Esophagus squamous epithelium (tissue), 5 donors: Measurements from ENCODE around the gene RAPGEF1. TPM values are rescaled to one million over a fixed set of nuclear protein-coding genes. Genes with fewer than 3 reads are reported as not detected.
A peak's percentile ranks its signal among the peaks of the same experiment; 100 is the strongest.

Experiments used
- DNase-seq: peaks from one replicate; lab custom pipeline; 2025; lab: John Stamatoyannopoulos, UW
- H3K27ac ChIP-seq, 4 donors: fragments of 200-600 bp; sonication (generic); one replicate each; pipeline ENCODE4 v1.5.1; 2016 to 2019; ENCODE audit warnings: mild to moderate bottlenecking in 1 of 4
- H3K27me3 ChIP-seq, 4 donors: fragments of 200-600 bp; sonication (generic); 1 replicate in 3 of 4; 2 replicates in 1 of 4; pipeline versions ENCODE4 v1.5.1 to v1.6.0; 2017 to 2021; ENCODE audit warnings: antibody characterized with exemption in 1 of 4
- H3K36me3 ChIP-seq, 3 donors: fragments of 200-600 bp; sonication (generic); one replicate each; pipeline ENCODE4 v1.5.1; 2016 to 2019
- H3K4me1 ChIP-seq, 3 donors: fragments of 200-600 bp; sonication (generic); one replicate each; pipeline ENCODE4 v1.5.1; 2017 to 2019
- H3K4me3 ChIP-seq, 4 donors: fragments of 200-600 bp; sonication (generic); 1 replicate in 3 of 4; 2 replicates in 1 of 4; pipeline ENCODE4 v1.5.1; 2016 to 2019; ENCODE audit warnings: mild to moderate bottlenecking in 2 of 4, moderate library complexity in 1 of 4
- H3K9me3 ChIP-seq, 3 donors: fragments of 200-600 bp; sonication (generic); one replicate each; pipeline ENCODE4 v1.5.1; 2016 to 2019
- POLR2A ChIP-seq, 4 donors: fragments of 450-650 bp; IDR thresholded peaks; one replicate each; pipeline ENCODE4 v1.6.1; 2017; ENCODE audit warnings: antibody characterized with exemption in 4 of 4, mild to moderate bottlenecking in 4 of 4, moderate library complexity in 3 of 4
- WGBS, 2 donors: methylation state at CpG; one replicate each; pipeline ENCODE4 v1.1.5; 2018; 5-methylcytosine and 5-hydroxymethylcytosine counted together
- intact Hi-C: fragments of 100-400 bp; cut with DNase I; formaldehyde crosslinking; loops from one replicate; pipeline ENCODE4 v1.15.0; 2022
- total RNA-seq, 4 donors: library from RNA; depleted of rRNA; stranded (reverse); fragments of >200 nt; gene quantifications; one replicate each; pipeline ENCODE4 v1.1.0, GENCODE V29; 2016
- TF ChIP-seq, protein P1 (sequence below), 6 experiments: fragments of 450-650 bp in 4 of 6; fragments of 200-600 bp in 2 of 6; sonication (generic) in 2 of 6; IDR thresholded peaks; one replicate each; pipeline ENCODE4 v1.5.1; 2016 to 2019; ENCODE audit warnings: antibody characterized with exemption in 6 of 6, mild to moderate bottlenecking in 4 of 6, moderate library complexity in 4 of 6
- donor health status: DM: yes; HTN: yes; CAD: no.

The RAPGEF1 gene
- total RNA-seq, 4 donors from 2014 or later = 12.2 to 40.4 (median 19.0) TPM

DNA sequence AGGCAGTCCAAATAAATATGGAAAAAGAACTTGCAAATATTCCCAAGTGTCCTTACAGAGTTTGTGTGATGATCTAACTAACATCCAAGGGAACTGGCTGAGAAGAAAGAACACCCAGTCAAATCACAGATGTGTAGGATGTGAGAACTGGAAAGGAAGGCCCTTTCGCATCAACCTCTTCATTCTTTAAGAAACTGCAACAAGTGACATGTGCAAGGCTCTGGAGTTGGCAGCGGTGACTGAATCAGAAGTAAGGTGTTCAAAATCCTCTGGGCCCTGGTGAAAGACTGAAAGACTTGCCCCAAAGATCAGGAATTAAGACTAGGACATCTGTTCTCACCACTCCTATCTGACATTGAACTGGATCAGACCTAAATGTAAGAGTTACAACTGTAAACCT is 88.7 kb downstream of the RAPGEF1 start:
- DNase-seq = no peak
- peaks cover 0 to 45% (median 12%) of the 10 kb centered on the region in 3 donors for H3K4me1 ChIP-seq
- H3K9me3 ChIP-seq = no peaks in the 10 kb centered on the region
- H3K27me3 ChIP-seq = no peaks in the 10 kb centered on the region
- intact Hi-C loops = no loop called here
- peak overlapping the region in 2 of 4 donors; percentile 55 to 80 for H3K27ac ChIP-seq
- H3K36me3 ChIP-seq = peaks cover 0 to 37% (median 0%) of the 10 kb centered on the region in 3 donors
- TF ChIP-seq, protein P1, sequence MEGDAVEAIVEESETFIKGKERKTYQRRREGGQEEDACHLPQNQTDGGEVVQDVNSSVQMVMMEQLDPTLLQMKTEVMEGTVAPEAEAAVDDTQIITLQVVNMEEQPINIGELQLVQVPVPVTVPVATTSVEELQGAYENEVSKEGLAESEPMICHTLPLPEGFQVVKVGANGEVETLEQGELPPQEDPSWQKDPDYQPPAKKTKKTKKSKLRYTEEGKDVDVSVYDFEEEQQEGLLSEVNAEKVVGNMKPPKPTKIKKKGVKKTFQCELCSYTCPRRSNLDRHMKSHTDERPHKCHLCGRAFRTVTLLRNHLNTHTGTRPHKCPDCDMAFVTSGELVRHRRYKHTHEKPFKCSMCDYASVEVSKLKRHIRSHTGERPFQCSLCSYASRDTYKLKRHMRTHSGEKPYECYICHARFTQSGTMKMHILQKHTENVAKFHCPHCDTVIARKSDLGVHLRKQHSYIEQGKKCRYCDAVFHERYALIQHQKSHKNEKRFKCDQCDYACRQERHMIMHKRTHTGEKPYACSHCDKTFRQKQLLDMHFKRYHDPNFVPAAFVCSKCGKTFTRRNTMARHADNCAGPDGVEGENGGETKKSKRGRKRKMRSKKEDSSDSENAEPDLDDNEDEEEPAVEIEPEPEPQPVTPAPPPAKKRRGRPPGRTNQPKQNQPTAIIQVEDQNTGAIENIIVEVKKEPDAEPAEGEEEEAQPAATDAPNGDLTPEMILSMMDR (IDR thresholded peaks at IDR 0.05) = no peak
- no peak for TF ChIP-seq POLR2A (IDR thresholded peaks at IDR 0.05)
- H3K4me3 ChIP-seq = no peak overlapping the region
- WGBS, 2 donors = 76 to 97% methylated on average over 2 of the region's 2 CpGs

DNA sequence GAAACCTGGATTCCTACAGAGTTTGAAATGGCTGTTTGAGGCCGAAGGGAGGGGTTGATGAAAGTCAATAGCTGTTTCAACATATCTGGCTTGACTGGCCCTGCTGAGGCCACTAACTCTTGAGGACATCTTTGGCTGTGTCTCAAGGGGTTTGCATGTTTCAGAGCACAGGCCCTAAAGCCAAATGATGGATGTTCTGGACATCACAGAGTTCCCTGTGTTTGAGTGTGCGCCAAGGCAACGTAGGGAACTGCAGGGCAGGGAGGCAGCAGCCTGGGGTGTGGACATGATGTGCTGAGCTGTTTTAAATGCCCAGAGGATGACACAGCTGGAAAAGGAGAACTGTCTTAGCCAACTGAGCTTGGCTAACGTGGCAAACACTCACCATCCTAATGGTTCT is 89.6 kb downstream of the RAPGEF1 start:
- intact Hi-C loops = no loop called here
- DNase-seq = no peak
- H3K27me3 ChIP-seq = no peaks in the 10 kb centered on the region
- H3K4me1 ChIP-seq = peaks cover 0 to 40% (median 4%) of the 10 kb centered on the region in 3 donors
- no peak overlapping the region for H3K4me3 ChIP-seq
- WGBS, 2 donors = 61 to 74% methylated on average over 4 of the region's 4 CpGs
- peak overlapping the region in 2 of 4 donors; percentile 55 to 80 for H3K27ac ChIP-seq
- TF ChIP-seq, protein P1 (IDR thresholded peaks at IDR 0.05) = no peak
- no peak for TF ChIP-seq POLR2A (IDR thresholded peaks at IDR 0.05)
- peaks cover 0 to 39% (median 0%) of the 10 kb centered on the region in 3 donors for H3K36me3 ChIP-seq
- no peaks in the 10 kb centered on the region for H3K9me3 ChIP-seq

DNA sequence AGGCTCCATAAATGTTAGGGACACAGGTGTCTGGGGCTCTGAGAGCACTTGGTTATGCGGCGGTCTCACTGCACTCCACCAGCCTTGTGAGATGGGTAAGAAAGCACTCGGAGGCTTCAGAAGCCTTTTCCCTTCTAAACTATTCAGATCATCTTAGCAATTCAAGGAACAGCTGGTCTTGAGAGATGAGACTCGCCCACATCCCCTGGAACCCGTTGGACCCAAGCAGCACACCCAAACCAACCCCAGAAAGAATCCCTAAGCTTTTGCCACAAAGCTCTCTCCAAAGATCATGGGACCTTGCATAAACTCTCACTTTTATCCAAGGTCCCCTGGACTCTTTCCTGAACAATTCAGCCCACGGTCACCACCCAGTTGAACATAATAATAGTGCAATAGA is 90.2 kb downstream of the RAPGEF1 start:
- intact Hi-C loops = no loop called here
- DNase-seq = no peak
- 92 to 98% methylated on average over 6 of the region's 6 CpGs for WGBS, 2 donors
- no peaks in the 10 kb centered on the region for H3K27me3 ChIP-seq
- peak overlapping the region in 2 of 4 donors; percentile 55 to 80 for H3K27ac ChIP-seq
- no peak overlapping the region for H3K4me3 ChIP-seq
- H3K36me3 ChIP-seq = peaks cover 0 to 39% (median 0%) of the 10 kb centered on the region in 3 donors
- no peak for TF ChIP-seq POLR2A (IDR thresholded peaks at IDR 0.05)
- TF ChIP-seq, protein P1 (IDR thresholded peaks at IDR 0.05) = no peak
- H3K9me3 ChIP-seq = no peaks in the 10 kb centered on the region
- H3K4me1 ChIP-seq = peaks cover 0 to 35% (median 0%) of the 10 kb centered on the region in 3 donors

- no peaks in the 10 kb centered on the region for H3K27me3 ChIP-seq
- no peaks in the 10 kb centered on the region for H3K9me3 ChIP-seq
- H3K27ac ChIP-seq = no peak overlapping the region
- WGBS, 2 donors = 69 to 82% methylated on average over 8 to 10 of the region's 13 CpGs
- no peak for TF ChIP-seq POLR2A (IDR thresholded peaks at IDR 0.05)
- TF ChIP-seq, protein P1 (IDR thresholded peaks at IDR 0.05) = no peak
- H3K36me3 ChIP-seq = peaks cover 0 to 66% (median 0%) of the 10 kb centered on the region in 3 donors
- peaks cover 0 to 36% (median 6%) of the 10 kb centered on the region in 3 donors for H3K4me1 ChIP-seq
- H3K4me3 ChIP-seq = no peak overlapping the region
- DNase-seq = no peak
- intact Hi-C loops = no loop called here
These were observed 94.6 kb downstream of the RAPGEF1 start for GRCh38 chr9:131645078-131645776.

DNA sequence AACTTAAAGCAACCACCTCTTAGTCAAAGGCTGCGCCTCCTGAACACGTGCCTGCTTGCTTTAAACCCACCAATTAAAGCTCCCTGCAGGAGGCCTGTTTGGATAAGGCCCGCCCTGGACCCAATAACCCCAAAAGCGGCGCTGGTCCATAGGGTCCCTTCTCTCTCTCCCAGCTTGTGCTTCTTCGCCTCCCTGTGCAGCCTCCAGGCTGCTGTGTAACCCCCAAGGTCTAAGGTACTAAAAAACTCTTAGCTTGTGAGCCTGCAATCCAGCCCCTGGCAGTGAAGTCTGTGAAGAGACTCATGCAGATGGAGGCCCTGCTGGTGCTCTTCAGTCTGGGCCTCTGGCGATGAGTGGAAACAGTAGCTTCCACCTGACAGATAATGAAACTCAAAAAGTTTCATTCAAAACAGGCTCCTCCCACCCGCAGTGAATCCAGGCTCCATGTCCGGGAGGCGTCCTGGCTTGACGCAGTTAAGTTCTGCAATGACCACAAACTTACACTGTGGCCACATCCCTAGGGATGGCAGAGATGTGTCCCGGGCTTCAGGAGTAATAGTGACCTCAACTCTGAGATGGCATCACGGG is 97.3 kb downstream of the RAPGEF1 start:
- WGBS, 2 donors = 69 to 96% methylated on average over 10 to 11 of the region's 13 CpGs
- Histone ChIP-seq H3K36me3 (peaks cover 0 to 65% (median 5%) of the 10 kb centered on the region in 3 donors), H3K4me3 (no peak overlapping the region), H3K27ac (peak overlapping the region in 1 of 4 donors; percentile 47), H3K9me3 (no peaks in the 10 kb centered on the region), H3K27me3 (no peaks in the 10 kb centered on the region), H3K4me1 (peaks cover 0 to 40% (median 9%) of the 10 kb centered on the region in 3 donors)
- no peak for DNase-seq
- intact Hi-C loops = no loop called here
- no peak for TF ChIP-seq POLR2A (IDR thresholded peaks at IDR 0.05)
- TF ChIP-seq, protein P1 (IDR thresholded peaks at IDR 0.05) = no peak
